SK-N-MC (cell line): Measurements from ENCODE around the gene CAPN1.

Source experiments
- EZH2 ChIP-seq: fragments of 200-600 bp; sonication (generic); IDR thresholded peaks from one replicate; pipeline ENCODE4 v1.6.1; 2017; ENCODE audit warnings: antibody characterized with exemption
- FOXP2 ChIP-seq: optimal IDR thresholded peaks from 2 replicates; pipeline ENCODE3; 2011; ENCODE audit warnings: mild to moderate bottlenecking, moderate library complexity; ENCODE audit not compliant: insufficient read depth; ENCODE audit errors: extremely low read length, control extremely low read depth
- POLR2AphosphoS5 ChIP-seq: IDR thresholded peaks from 2 replicates; pipeline ENCODE4 v1.6.1; 2012; ENCODE audit warnings: mild to moderate bottlenecking, low read depth, low read length, borderline replicate concordance

GRCh38 chr11:65169164-65169641, 12.5 kb upstream of the CAPN1 start:
- TF ChIP-seq EZH2 (no peak), FOXP2 (no peak), POLR2AphosphoS5 (no peak)
